HepG2 (cell line): ENCODE data around the gene SYMPK. TPM values are rescaled to one million over a fixed set of nuclear protein-coding genes. Genes with fewer than 3 reads are reported as not detected.
A peak's percentile ranks its signal among the peaks of the same experiment; 100 is the strongest.

ENCODE experiments used
- ASH2L ChIP-seq: fragments of 300-600, 200-600 bp; sonication (generic); IDR thresholded peaks from 2 replicates; pipeline ENCODE4 v1.7.0; 2017; ENCODE audit warnings: low read depth, mild to moderate bottlenecking, moderate library complexity, mixed read lengths, low read length; ENCODE audit not compliant: insufficient read length
- BCL6 ChIP-seq: IDR thresholded peaks from 2 replicates; pipeline ENCODE4 v1.6.1; 2016; ENCODE audit warnings: missing genetic modification reagents, missing compliant biosample characterization
- CAMTA2 ChIP-seq: sonication (generic); formaldehyde crosslinking; IDR thresholded peaks from 2 replicates; pipeline ENCODE4 v1.4.0; 2020; ENCODE audit warnings: mild to moderate bottlenecking, missing genetic modification reagents, borderline replicate concordance
- EHMT2 ChIP-seq: fragments of 200-600 bp; sonication (generic); IDR thresholded peaks from 2 replicates; pipeline ENCODE4 v1.7.0; 2017; ENCODE audit warnings: antibody characterized with exemption, low read depth, low read length, borderline replicate concordance
- NR2F6 ChIP-seq, 2 experiments: IDR thresholded peaks; 2 replicates each; pipeline ENCODE4 v1.6.1; 2016; ENCODE audit warnings: antibody characterized with exemption in 1 of 2, mild to moderate bottlenecking in 1 of 2
- PAWR ChIP-seq: sonication (generic); formaldehyde crosslinking; IDR thresholded peaks from 2 replicates; pipeline ENCODE4 v1.4.0; 2020; ENCODE audit warnings: missing genetic modification reagents, mild to moderate bottlenecking, borderline replicate concordance
- RFXANK ChIP-seq: IDR thresholded peaks from 2 replicates; pipeline ENCODE4 v1.6.1; 2016
- SIN3A ChIP-seq: IDR thresholded peaks from 2 replicates; pipeline ENCODE4 v1.6.1; 2011; ENCODE audit warnings: low read depth, mild to moderate bottlenecking, control low read depth, low read length, borderline replicate concordance
- TOE1 ChIP-seq: sonication (generic); formaldehyde crosslinking; IDR thresholded peaks from 2 replicates; pipeline ENCODE4 v1.4.0; 2020; ENCODE audit warnings: mild to moderate bottlenecking, missing genetic modification reagents
- ZNF124 ChIP-seq: sonication (generic); formaldehyde crosslinking; IDR thresholded peaks from 2 replicates; pipeline ENCODE4 v1.4.0; 2020; ENCODE audit warnings: missing genetic modification reagents
- ZNF44 ChIP-seq: sonication (generic); formaldehyde crosslinking; IDR thresholded peaks from 2 replicates; pipeline ENCODE4 v1.5.1; 2020; ENCODE audit warnings: mild to moderate bottlenecking, missing genetic modification reagents
- ZNF7 ChIP-seq: IDR thresholded peaks from 2 replicates; pipeline ENCODE4 v1.6.1; 2016; ENCODE audit warnings: missing biosample characterization, missing genetic modification reagents
- ZNF766 ChIP-seq: sonication (generic); formaldehyde crosslinking; IDR thresholded peaks from 2 replicates; pipeline ENCODE4 v1.5.0; 2020; ENCODE audit warnings: missing genetic modification reagents, borderline replicate concordance
- polyA plus RNA-seq, 8 experiments: library from polyadenylated mRNA; depleted of rRNA in 3 of 8; stranded (reverse) in 7 of 8; unstranded in 1 of 8; fragments of >200 nt; fragmentation: Illumina TruSeq in 4 of 8; extraction: Trizol in 4 of 8; gene quantifications; 2 replicates each; pipeline versions ENCODE4 v1.2.1 to v1.2.3, GENCODE V29; 2011 to 2016; ENCODE audit warnings: low read depth in 4 of 8, missing spikeins in 1 of 8, mixed read lengths in 1 of 8; ENCODE audit not compliant: insufficient read depth in 1 of 8
- total RNA-seq, 5 experiments: library from RNA; depleted of rRNA; stranded (reverse); fragments of >200 nt; fragmentation: Illumina TruSeq; extraction: Trizol; gene quantifications; 2 replicates each; pipeline ENCODE4 v1.2.3, GENCODE V29; 2016; ENCODE audit warnings: low read depth in 1 of 5
- TF ChIP-seq, protein P1 (sequence below): sonication (generic); formaldehyde crosslinking; conservative IDR thresholded peaks from 2 replicates; pipeline ENCODE4 v1.4.0; 2020; ENCODE audit warnings: missing genetic modification reagents
- TF ChIP-seq, protein P2 (sequence below): sonication (generic); formaldehyde crosslinking; IDR thresholded peaks from 2 replicates; pipeline ENCODE4 v1.4.0; 2020; ENCODE audit warnings: mild to moderate bottlenecking, missing genetic modification reagents
- TF ChIP-seq, protein P3 (sequence below): sonication (generic); formaldehyde crosslinking; IDR thresholded peaks from 2 replicates; pipeline ENCODE4 v1.4.0; 2020; ENCODE audit warnings: missing genetic modification reagents
- TF ChIP-seq, protein P4 (sequence below): sonication (generic); formaldehyde crosslinking; IDR thresholded peaks from 2 replicates; pipeline ENCODE4 v1.8.0; 2022; ENCODE audit warnings: mild to moderate bottlenecking, missing genetic modification reagents

Gene SYMPK
- total and polyA plus RNA-seq, 2 of the 13 experiments (the other 11 are each of a cell fraction or from before 2014, with no cell fraction given), result 21.9 to 55.7 TPM

DNA sequence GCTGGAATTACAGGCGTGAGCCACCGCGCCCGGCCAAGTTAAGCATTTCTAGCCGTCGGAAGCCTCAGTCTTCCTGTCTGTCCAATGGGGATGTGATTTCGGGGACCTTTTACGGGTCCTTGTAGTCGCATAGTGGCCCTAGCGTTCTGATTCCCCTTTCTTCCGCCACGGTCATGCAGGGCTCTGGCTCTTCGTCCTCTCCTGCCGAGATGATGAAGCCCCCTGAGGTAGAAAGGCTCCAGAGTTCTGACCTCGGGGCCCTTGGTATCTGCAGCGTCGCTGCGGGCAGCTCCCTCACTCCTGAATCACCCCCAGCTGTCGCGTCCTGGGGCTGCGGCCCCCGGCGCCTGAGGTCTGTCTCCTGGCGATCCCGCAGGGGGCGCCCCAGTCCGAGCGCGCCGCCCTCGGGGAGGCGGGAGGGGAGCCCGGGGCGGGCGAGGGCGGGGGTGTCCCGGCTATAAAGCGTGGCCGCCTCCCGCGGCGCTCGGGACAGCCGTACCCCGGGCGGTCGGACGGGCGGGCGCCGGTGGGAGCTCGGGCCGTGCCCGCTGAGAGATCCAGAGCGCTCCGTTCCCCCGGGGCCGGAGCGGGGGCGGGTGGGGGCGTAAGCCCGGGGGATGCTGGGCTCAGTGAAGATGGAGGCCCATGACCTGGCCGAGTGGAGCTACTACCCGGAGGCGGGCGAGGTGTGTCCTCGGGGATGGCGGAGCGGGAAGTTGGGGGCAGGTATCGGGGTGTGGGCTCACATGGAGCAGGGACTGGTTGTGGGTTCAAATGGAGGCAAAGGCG is 1.1 kb upstream of the SYMPK start, which contains the start of gene FOXA3 (continued):
- TF ChIP-seq NR2F6 (IDR thresholded peaks at IDR 0.05), result no peak
- no peak for TF ChIP-seq NR2F6 (CRISPR knock-in tag; IDR thresholded peaks at IDR 0.05)
- TF ChIP-seq, protein P1, sequence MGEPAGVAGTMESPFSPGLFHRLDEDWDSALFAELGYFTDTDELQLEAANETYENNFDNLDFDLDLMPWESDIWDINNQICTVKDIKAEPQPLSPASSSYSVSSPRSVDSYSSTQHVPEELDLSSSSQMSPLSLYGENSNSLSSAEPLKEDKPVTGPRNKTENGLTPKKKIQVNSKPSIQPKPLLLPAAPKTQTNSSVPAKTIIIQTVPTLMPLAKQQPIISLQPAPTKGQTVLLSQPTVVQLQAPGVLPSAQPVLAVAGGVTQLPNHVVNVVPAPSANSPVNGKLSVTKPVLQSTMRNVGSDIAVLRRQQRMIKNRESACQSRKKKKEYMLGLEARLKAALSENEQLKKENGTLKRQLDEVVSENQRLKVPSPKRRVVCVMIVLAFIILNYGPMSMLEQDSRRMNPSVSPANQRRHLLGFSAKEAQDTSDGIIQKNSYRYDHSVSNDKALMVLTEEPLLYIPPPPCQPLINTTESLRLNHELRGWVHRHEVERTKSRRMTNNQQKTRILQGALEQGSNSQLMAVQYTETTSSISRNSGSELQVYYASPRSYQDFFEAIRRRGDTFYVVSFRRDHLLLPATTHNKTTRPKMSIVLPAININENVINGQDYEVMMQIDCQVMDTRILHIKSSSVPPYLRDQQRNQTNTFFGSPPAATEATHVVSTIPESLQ (CRISPR knock-in tag), result peak; percentile 29; the same call in 1 of the 2 replicates
- TF ChIP-seq SIN3A, result no peak; the same call in 1 of the 2 replicates
- peak; percentile 38; the same call in 1 of the 2 replicates for TF ChIP-seq BCL6 (CRISPR knock-in tag)
- TF ChIP-seq TOE1 (CRISPR knock-in tag), result no peak
- TF ChIP-seq, protein P2, sequence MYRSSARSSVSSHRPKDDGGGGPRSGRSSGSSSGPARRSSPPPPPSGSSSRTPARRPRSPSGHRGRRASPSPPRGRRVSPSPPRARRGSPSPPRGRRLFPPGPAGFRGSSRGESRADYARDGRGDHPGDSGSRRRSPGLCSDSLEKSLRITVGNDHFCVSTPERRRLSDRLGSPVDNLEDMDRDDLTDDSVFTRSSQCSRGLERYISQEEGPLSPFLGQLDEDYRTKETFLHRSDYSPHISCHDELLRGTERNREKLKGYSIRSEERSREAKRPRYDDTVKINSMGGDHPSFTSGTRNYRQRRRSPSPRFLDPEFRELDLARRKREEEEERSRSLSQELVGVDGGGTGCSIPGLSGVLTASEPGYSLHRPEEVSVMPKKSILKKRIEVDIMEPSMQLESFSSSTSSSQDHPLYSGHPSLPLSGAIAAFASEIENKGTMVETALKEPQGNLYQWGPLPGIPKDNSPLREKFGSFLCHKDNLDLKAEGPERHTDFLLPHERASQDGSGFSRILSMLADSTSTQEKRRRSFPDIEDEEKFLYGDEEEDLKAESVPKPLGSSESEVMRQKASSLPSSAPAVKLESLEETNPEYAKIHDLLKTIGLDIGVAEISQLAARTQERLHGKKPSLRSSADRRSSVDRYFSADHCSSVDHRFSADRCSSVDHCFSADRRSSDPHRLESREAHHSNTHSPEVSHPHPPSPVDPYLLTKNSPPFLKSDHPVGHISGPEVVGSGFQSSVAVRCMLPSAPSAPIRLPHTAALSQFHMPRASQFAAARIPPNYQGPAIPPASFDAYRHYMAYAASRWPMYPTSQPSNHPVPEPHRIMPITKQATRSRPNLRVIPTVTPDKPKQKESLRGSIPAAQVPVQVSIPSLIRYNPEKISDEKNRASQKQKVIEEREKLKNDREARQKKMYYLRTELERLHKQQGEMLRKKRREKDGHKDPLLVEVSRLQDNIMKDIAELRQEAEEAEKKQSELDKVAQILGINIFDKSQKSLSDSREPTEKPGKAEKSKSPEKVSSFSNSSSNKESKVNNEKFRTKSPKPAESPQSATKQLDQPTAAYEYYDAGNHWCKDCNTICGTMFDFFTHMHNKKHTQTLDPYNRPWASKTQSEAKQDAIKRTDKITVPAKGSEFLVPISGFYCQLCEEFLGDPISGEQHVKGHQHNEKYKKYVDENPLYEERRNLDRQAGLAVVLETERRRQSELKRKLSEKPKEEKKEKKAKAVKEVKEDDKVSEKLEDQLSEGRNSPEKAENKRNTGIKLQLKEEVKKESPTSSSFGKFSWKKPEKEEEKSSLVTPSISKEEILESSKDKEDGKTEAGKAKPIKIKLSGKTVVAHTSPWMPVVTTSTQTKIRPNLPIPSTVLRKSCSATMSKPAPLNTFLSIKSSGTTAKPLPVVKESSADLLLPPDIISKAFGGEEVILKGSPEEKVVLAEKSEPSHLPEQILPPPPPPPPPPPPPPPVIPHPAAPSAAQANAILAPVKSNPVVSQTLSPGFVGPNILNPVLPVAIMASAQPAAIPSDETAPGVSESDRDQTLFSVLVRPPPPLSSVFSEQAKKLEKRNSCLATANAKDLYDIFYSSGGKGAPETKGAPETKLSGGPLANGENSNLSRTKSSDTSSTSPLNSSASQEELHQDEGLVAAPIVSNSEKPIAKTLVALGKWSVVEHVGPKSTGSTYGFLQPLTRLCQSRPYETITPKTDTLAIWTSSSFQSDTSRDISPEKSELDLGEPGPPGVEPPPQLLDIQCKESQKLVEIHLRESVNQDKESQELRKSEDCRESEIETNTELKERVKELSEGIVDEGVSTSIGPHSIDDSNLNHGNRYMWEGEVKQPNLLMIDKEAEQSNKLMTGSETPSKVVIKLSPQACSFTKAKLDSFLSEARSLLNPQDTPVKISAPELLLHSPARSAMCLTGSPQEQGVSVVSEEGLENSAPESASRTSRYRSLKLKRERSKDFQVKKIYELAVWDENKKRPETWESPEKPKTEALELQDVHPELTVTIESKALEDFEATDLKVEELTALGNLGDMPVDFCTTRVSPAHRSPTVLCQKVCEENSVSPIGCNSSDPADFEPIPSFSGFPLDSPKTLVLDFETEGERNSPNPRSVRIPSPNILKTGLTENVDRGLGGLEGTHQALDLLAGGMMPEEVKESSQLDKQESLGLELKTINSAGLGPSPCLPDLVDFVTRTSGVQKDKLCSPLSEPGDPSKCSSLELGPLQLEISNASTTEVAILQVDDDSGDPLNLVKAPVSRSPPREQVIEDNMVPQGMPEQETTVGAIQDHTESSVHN (CRISPR knock-in tag), result no peak
- no peak for TF ChIP-seq ZNF7 (CRISPR knock-in tag)
- no peak for TF ChIP-seq ZNF124 (CRISPR knock-in tag)
- TF ChIP-seq, protein P3, sequence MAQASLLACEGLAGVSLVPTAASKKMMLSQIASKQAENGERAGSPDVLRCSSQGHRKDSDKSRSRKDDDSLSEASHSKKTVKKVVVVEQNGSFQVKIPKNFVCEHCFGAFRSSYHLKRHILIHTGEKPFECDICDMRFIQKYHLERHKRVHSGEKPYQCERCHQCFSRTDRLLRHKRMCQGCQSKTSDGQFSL (CRISPR knock-in tag), result no peak
- TF ChIP-seq EHMT2, result no peak
- no peak for TF ChIP-seq ZNF766
- TF ChIP-seq RFXANK, result 0 out of 2 replicates have a peak, but pooled peaks have one; percentile 34
- TF ChIP-seq CAMTA2 (CRISPR knock-in tag), result peak; percentile 75; the same call in 1 of the 2 replicates
- no peak for TF ChIP-seq PAWR (CRISPR knock-in tag)
- TF ChIP-seq, protein P4, sequence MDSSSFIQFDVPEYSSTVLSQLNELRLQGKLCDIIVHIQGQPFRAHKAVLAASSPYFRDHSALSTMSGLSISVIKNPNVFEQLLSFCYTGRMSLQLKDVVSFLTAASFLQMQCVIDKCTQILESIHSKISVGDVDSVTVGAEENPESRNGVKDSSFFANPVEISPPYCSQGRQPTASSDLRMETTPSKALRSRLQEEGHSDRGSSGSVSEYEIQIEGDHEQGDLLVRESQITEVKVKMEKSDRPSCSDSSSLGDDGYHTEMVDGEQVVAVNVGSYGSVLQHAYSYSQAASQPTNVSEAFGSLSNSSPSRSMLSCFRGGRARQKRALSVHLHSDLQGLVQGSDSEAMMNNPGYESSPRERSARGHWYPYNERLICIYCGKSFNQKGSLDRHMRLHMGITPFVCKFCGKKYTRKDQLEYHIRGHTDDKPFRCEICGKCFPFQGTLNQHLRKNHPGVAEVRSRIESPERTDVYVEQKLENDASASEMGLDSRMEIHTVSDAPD (CRISPR knock-in tag), result no peak
- peak; percentile 43 for TF ChIP-seq ASH2L
- no peak for TF ChIP-seq ZNF44
